GM18909 (cell line): ENCODE measurements around the gene CD38.
"Not testable (repeated sequence)": the region's sequence is repeated elsewhere in the genome, so short reads cannot be mapped to it uniquely, and the experiment has no call there.

Experiments used
- ATAC-seq: cut with Tn5 transposase; IDR thresholded peaks from one replicate; pipeline ENCODE4 v1.9.1; 2021; ENCODE audit warnings: mild to moderate bottlenecking; ENCODE audit not compliant: unreplicated experiment, poor library complexity

Gene CD38

DNA sequence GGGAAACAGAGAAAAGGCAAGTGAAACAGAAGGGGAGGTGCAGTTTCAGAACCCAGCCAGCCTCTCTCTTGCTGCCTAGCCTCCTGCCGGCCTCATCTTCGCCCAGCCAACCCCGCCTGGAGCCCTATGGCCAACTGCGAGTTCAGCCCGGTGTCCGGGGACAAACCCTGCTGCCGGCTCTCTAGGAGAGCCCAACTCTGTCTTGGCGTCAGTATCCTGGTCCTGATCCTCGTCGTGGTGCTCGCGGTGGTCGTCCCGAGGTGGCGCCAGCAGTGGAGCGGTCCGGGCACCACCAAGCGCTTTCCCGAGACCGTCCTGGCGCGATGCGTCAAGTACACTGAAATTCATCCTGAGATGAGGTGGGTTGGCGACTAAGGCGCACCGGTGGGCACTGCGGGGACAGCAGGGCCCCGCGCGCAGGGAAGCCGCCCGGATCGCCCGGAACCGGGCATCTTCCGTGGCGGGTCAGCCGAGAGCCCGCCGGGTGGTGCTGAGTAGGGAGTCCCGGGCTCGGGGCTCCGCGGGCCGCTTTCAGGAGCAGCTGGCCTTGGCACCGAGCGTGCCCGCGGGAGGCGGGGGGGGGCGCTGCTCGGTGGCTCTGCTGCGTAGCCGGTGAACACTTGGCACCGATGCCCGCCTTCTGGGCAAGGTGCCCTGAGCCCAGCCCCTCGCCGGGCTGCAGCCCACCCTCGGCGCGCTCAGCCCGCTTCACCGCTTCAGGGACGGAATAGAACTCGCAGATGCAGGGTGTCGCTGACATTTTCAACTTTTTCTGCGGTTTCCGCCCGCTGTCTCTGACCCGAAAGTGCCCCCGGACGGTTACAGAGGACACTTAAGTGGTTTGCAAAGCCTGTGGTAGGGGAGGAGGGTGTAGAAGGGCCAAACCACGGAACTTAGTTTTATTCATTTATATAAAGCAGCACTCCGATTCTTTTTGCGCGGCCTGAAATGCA lies at the start of gene CD38:
Gene CD38, plus strand, starts transcription at position 40 of the 953 bp plus-strand sequence. Its CDS starts 87 bp downstream, at position 127.
- ATAC-seq: peak; percentile 73

DNA sequence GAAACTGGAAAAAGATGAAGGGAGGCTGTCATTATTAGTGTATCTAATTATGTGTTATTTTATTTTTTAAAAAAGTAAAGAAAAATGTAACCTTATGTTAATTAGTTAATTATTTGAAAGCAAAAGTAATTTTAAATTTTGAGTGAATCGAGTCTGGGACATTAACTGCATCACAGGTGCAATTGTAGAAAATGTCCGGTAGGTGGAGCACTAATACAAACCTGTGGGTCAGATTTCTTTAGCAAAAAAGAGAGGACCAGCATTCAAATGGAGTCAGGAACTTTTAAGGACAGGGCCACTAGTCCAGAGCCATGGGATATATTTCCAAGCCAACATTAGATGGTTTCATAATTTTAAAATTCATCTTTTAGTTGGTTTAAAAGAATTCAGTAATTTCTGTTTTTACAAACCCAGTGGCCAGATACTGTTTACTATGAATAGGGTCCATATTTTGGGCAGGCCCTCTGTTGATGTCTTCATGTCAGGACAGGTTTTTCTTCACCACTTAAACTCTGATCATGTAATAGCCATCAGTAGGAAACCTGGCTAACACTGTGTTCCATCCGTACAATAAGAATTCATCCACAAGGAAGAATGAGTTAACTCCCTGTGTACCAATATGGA lies 48.1 kb upstream of the CD38 start:
- peak; percentile 48 for ATAC-seq

DNA sequence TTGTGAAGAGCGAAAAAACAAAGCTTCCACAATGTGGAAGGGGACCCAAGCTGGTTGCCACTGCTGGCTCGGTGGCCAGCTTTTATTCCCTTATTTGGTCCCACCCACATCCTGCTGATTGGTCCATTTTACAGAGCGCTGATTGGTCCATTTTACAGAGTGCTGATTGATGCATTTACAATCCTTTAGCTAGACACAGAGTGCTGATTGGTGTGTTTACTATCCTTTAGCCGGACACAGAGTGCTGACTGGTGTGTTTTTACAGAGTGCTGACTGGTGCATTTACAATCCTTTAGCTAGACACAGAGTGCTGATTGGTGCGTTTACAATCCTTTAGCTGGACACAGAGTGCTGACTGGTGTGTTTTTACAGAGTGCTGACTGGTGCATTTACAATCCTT lies 45.1 kb upstream of the CD38 start:
- not testable (repeated sequence) for ATAC-seq

DNA sequence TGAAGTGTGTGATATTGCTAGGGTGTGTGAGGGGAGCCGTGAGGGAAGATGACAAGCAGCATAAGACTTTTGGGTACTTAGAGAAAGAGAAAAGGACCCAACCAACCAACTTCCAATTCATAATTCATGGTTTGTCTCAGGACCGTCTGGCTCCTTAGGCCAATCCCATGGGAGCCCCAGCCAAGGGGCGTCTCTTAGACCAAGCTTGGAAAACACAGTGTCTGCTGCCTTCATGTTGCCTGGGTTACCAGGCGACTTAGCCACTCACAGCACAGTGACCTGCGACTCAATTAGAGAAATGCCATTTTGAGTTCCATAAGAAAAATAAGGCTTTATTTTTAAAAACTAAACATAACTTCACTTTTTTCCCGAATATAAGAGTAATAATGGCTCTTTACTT lies 42.6 kb upstream of the CD38 start:
- ATAC-seq: no peak

DNA sequence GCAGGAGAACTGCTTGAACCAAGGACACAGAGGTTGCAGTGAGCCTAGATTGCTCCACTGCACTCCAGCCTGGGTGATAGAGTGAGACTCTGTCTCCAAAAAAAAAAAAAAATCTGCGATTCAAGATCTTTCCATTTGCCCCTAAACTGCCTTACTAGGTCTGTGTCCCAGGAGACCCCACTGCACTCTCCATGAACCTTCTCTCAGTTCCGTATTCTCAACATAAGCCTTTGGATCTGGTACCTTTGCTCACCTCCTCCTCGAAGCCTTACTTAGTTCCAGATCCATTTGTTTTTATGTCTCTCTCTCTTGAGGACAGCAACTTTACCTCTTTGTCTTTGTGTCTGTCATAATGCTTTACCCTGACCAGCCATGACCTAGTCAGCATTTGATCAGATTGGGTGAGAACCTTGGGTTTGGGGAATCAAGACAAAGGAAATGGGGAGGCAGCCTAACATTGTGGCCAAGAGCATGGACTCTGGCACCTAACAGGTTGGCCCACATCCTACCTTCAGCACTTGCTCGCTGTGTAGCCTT lies 41.5 kb upstream of the CD38 start:
- ATAC-seq: no peak

DNA sequence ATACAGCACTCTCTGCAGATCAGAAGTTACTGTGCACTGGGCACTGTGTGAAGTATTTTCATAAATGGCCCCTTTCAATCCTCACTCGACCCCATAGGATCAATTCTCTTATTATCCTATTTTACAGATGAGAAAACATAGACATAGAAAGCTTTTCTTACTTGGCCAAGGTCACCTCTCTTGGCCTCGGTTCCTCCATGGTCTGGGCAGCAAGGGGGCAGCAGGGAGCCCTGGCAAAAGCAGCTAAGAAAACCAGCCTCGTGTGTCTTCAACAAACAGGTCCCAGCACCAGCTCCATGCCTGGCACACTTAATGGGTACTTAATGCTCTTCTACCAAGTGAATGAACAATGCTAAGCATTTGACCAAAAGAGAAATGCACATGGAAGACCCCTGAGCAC lies 40.9 kb upstream of the CD38 start:
- ATAC-seq: no peak

DNA sequence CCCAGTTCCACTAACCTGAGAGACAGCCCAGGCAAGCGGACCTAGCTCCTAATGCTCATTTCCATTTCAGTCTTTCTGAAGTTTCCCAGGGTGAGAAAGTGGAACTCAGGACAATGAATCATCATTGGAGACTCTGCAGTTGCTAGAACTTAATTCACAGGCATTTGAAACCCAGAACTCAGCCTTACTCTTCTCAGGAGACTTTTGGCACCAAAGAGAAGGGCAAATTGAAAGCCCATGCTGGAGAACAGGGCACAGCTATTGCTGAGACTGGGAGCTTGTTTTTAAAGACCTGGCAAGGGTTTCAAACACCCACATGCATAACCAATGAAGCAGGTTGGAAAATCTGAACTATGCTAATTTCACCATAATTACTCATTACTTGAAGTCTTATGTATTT lies 39.3 kb upstream of the CD38 start:
- no peak for ATAC-seq

DNA sequence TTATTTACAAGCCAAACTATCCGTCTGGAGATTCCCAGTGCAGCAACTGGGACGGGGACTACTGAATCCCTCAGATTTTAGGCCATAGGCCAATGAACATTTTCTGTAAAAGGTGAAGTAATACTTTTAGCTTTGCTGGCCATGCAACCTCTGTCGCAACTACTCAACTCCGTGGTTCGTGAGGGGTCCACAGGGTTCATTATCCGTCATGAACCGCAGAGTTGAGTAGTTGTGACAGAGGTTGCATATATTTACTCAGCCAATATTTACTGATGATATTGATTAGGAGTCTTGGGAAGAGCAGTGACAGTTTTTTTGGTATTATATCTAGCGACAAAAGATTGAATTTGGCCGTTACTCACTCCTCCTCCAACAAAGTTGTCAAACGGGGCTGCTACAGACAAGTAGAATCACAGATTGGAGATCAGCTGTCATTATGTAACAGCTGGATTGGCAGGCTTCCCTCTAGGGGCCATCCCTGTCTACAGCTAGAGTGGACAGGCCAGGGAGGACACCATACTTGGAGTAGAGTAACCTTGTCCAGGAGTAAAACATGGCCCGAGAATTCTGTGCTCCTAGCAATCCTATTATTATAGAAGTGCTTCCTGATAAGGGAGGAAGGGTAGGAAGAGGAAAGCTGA lies 37.2 kb upstream of the CD38 start:
- no peak for ATAC-seq

DNA sequence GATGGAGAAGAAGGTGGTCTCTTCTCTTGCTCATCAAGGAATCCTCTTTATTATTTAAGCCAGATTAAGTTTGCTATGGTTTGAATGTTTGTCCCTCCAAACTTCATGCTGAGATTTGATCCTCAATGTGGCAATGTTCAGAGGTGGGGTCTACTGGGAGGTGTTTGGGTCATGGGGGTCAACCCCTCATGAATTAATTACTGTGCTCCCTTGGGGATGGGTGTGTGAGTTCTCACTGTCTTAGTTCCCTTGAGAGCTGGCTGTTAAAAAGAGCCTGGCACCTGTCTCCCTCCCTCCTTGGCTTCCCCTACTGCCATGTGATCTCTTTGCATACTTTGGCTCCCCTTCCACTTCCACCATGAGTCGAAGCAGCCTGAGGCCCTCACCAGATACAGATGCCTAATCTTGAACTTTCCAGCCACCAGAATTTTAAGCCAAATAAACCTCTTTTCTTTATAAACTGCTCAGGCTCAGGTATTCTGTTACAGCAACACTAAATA lies 36.0 kb upstream of the CD38 start:
- no peak for ATAC-seq

DNA sequence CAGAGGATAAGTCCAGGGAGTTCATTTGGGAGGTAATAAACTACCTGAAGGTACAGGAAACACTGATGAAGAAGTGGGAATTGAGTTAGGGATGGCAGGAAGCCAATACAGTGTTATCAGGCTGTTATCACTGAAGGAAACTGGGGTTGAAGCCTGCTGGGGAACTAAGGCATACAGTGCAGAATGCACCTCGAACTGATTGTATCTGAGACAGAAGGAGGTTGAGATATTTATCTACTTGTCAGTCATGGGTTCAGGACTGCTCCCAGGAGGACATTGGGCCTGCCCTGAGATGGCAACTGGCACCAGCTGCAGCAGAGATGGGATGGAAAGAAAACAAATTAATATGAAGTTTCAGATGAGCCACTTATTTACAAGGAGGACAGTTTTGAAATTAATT lies 35.5 kb upstream of the CD38 start:
- no peak for ATAC-seq

DNA sequence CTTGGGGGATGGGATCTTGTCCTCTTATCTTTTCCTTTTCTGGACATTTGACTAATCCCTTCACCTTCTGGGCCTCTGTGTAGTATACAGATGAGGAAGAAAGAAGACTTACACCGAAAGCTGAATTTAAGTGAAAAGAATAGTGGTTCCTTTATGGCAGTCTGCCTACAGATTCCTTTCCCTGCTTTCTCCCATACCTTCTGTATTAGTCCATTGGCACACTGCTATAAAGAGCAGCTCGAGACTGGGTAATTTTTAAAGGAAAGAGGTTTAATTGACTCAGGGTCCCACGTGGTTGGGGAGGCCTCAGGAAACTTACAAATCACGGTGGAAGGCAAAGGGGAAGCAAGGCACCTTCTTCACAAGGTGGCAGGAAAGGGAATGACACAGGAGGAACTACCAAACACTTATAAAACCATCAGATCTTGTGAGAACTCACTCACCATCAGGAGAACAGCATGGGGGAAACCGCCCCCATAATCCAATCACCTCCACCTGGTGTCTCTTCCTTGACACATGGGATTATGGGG lies 34.0 kb upstream of the CD38 start:
- no peak for ATAC-seq

DNA sequence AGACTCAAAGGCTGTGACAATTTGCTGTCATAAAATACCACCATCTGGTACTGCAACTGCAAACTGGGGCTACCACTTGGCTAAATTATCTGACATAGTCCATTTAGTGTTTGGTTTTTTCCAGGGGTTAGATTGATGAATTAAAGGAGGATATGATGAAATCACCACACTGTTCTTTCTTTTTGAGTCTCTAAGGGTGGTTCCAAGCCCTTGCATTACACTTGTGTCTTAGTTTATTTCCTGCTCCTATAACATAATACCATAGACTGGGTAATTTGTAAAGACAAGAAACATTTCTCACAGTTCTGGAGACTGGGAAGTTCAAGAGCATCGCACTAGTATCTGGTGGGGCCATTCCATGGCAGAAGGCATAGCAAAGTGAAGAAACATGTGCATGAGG lies 32.0 kb upstream of the CD38 start:
- no peak for ATAC-seq

DNA sequence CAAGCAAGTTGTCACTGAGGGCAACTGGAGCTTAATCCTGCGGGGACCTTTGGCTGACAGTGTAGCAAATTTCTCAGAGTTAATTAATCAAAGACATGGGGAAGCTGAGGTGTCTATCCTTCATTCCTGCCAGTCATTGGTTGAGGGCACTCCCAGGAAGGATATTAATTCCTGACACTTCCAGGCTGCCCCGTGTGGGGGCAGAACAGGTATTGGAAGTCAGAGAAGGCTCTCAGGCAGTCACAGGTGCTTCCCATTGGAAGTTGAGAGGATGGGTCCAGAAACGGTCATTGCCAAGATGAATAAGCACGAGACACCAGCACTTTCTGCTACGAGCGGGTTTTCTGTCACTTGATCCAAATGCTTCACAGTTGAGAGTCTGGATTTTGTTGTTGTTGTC lies 29.1 kb upstream of the CD38 start:
- no peak for ATAC-seq

DNA sequence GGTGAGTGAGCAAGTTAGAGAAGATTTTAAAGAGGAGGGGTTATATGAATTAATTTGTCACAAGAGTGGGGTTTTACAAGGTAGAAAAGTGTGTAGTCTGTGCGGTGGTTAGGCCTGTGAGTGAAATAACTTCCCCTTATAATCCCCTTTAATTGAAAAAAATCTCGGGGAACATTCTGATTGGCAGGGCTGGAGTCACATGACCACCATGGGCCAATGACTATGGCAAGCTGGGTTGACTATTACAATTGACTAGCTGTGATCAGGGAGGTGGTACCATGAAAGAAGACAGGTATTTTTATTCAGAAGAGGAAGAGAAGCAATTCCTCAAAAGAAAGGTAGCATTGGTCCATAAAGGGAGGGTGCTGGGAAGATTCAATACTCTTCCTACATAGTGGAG lies 27.0 kb upstream of the CD38 start:
- no peak for ATAC-seq

DNA sequence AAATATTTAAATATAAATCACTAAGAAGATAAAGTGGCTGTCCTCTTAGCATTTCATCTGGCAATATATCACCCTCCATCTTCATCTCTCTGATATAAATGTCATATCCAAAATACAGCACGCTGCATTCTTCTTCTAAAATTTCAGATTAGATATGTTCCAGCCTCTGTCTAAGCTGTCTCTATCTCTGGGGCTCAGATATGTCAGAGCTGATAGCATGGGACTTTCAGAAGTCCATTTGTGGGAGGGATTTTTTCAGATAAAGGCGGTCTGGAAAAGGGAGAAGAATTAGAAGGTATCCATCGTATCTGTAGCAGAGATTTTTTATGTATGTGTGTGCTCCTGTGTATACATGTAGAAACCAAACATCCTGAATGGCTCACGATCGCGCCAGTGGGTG lies 25.0 kb upstream of the CD38 start:
- no peak for ATAC-seq

DNA sequence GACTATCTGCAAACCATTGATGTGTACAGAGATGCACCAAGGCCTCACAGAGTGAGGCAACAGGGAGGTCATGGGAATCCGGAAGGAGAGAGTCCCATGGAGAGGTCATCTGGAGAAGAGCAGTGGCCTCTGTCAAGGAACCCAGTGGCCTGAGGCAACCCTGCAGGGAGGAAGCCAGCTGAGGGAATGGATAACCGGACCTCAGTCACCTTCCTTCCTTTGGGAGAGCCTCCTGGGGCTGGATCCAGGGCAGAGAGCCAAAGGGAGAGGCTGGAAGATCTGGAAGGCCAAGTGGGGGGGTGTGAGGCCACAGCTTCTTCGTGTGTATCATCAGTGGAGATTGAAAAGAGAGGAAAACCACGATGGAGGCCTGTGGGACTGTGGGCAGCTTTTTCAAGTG lies 24.3 kb upstream of the CD38 start:
- ATAC-seq: no peak

DNA sequence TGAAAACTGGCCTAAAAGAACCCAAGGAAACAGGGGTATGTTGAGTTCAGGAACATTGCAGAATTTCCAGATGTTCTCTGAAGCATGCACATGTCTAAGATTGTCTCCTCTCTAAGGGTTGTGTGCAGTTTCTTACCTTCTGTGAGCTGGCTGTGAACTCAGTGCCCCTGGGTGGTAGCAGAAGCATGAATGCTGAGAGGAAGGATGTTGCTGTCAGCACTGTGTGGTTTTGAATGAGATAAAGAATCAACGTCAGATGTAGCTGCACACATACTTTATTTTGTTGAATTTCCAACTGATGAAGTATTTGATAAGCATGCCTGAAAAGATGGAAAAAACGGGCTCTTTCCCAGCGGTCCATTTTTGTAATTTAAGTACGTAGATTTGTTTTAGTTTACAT lies 23.8 kb upstream of the CD38 start:
- ATAC-seq: no peak

DNA sequence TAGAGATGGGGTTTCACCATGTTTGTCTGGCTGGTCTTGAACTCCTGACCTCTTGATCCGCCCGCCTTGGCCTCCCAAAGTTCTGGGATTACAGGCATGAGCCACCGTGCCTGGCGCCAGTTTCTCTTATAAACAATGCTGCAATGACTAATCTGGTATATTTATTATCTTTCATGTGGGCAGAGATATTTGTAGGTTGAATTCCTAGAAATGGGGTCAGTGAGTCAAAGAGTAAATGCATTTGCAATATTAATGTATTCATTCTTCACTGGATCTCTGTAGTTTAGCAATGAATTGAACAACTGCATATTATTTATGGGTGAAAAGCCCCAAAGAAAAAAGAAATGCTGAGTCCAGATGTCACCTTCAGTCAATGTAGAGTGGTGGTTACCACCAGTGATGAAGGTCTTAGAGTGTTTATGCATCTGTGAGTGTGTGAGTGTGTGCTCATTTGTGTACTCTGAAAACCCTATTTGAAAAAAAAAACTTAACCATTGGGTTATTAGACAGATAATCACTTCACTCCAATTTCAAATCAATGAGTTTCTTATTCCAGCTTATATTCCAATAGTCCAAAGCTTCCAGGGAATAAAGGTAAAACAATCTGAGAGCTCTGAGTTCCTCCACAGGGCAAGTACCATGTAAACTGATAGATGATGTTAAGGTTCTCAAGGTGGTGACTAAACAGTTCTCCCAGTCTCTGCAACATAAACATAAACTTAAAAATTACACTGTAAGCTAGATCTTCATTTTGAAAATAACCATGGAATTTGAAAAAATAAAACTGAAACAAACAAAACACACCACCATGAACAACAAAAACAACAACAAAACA lies 22.6 kb upstream of the CD38 start:
- peak; percentile 24 for ATAC-seq

DNA sequence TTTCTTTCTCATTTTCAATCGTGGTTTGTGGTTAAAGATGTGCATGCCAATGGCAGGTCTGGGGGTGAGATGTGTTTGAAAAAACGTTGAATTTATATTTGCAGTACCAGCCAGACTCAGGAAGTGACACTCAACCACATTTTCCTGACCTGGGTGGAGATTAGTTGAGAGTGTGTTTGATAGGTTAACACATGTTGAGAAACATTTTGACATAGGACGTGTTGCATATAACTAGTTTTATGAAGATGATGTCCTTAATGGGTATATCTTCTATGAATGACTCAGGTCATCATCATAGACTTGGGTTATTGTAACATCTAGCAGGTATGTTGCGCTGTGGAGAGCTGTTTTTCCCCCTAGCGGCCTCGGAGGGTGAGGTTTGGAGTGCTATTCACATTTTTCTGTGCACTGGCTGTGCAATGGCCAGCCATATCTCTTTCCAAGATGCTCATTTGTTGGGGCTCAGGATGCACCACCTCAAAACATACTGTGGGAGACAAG lies 21.7 kb upstream of the CD38 start:
- peak; percentile 88 for ATAC-seq

DNA sequence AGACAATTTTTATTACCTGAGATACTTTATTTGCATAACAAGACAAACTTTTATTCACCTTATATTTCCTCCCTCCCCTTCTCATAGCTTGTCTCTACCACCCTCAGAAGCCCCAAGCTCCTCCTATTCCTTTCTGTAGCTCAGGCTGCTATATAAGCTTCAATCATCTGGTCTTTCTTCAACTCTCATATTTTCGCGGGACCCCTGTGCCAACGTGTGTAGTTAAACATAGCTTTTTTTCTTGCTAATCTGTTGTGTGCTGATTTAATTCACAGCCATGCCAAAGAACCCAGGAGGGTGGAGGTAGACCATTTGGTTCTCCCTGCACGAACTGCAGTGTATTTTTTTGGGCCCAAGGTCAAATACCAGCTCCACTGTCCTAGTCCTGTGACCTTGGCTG lies 21.1 kb upstream of the CD38 start:
- ATAC-seq: no peak
